Activated CD4-positive, CD25-positive, alpha-beta regulatory T cell treated with anti-CD3 and anti-CD28 coated beads, Interleukin-2, amount 50 U/mL, for 72 hours (primary cell): ENCODE measurements around the gene CYP2A7.
"Not testable (repeated sequence)": the region's sequence is repeated elsewhere in the genome, so short reads cannot be mapped to it uniquely, and the experiment has no call there.

ENCODE experiments used
- DNase-seq: peaks from one replicate; pipeline ENCODE4 v3.0.0; 2021

Gene CYP2A7

GRCh38 chr19:40896843-40897789 lies 15.1 kb upstream of the CYP2A7 start:
- not testable (repeated sequence) for DNase-seq

DNA sequence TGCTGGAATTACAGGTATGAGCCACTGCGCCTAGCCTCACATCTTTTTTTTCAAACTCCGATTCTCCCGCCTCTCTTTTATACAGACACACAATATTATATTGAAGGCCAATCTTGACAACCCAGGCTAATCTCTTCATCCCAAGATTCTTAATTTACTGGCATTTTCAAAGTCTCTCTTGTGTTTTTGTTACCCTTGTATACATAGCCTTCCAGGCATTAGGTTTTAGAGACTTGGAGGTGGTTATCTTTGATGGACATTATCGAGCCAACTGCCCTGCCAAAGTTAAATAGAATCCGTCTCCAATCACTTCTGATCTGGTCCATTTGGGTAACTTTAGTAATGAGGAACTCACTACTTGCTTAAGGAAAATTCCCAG lies 14.4 kb upstream of the CYP2A7 start:
- no peak for DNase-seq

DNA sequence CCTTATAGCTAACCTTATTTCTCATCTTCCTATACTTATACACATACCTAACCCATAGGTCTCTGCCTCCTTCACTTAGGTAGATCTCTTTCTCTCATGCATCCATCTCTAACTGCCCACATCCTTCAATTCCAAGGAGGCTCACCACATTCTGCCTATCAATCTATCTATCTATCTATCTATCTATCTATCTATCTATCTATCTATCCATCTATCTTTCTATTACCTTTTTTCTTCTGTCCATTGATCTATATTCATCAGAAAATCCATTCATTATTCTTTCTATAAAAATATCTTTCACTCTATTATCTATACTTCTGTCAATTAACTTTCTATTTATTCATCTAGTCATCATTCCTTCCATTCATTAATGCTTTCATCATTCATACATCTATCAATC lies 11.1 kb upstream of the CYP2A7 start:
- no peak for DNase-seq

DNA sequence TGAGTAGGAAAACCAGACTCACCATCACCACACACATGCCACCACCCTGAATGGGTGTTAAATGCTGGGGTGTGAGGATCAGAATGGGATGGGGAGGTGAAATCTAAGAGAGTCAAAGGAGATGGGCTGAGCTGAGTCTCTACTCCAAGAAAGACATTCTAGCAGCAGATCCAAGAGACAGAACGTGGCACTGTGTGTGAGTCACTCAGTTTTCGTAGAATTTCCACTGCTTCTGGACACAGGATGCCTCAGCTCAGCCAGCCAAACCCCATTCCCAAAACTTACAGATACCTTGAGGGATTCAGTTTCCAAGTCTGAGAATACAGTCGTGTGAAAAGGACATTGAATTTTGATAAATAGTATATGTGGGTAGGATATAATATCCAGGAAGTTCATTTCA lies 7.3 kb upstream of the CYP2A7 start:
- DNase-seq: no peak

- no peak for DNase-seq
Measured at GRCh38 chr19:40888191-40888590, 6.2 kb upstream of the CYP2A7 start.

- not testable (repeated sequence) for DNase-seq
Measured at GRCh38 chr19:40884187-40884931, 2.3 kb upstream of the CYP2A7 start.

- DNase-seq: not testable (repeated sequence)
Measured at GRCh38 chr19:40879349-40879748, 2.7 kb downstream of the CYP2A7 start.

DNA sequence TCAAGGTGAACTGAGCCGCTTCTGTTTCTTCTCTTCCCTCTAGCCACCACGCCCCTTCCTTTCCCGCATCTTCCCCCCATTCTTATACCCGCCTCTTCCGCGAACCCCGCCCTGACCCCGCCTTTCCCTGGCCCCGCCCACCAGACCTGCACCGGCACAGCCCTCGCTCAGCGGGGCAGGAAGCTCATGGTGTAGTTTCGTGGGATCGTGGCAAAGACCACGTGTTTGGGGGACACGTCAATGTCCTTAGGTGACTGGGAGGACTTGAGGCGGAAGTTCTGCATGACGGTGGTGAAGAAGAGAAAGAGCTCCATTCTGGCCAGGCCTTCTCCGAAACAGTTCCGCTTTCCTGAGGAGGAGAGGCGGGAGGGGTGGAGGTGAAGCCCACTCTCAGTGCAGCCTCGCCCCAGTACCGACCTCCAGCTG lies 6.5 kb downstream of the CYP2A7 start:
- DNase-seq: peak; percentile 91

- DNase-seq: not testable (repeated sequence)
Measured at GRCh38 chr19:40874874-40875273, 7.2 kb downstream of the CYP2A7 start.

- not testable (repeated sequence) for DNase-seq
Measured at GRCh38 chr19:40873873-40874272, 8.2 kb downstream of the CYP2A7 start.

- DNase-seq: no peak
Measured at GRCh38 chr19:40872209-40872608, 9.8 kb downstream of the CYP2A7 start.

DNA sequence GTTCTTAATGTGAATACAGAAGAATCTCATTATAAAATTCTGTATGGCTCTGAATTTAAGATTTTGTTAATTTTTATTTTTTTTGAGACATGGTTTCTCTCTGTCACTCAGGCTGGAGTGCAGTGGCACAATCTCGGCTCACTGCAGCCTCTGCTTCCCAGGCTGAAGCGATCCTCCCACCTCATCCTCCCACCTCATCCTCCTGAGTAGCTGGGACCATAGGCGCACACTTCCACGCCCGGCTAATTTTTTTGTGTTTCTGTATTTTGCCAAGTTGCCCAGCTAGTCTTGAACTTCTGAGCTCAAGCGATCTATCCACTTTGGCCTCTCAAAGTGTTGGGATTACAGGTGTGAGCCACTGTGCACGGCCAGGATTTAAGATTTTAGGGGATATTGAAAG lies 14.3 kb downstream of the CYP2A7 start:
- DNase-seq: no peak

GRCh38 chr19:40864739-40865496 lies 17.1 kb downstream of the CYP2A7 start:
- DNase-seq: not testable (repeated sequence)

DNA sequence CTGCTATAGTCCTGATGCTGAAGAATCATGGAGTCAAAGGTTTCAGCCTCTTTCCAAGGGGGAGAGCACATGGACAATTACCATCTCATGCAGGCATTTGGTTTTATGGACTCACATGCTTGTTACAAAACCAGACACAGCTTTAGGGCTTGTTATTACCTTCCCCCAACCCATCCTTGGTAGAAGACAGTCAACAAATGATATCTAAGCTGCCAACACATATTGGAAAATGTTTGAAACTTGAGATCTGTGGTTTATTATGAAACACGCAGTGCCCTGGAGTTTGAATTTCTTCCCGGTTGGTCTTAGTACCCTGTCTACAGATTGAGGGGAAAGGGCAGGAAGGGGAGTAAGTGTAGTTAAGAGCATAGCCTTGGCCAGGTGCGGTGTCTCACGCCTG lies 19.2 kb downstream of the CYP2A7 start:
- DNase-seq: no peak

GRCh38 chr19:40862333-40862732 lies 19.7 kb downstream of the CYP2A7 start:
- no peak for DNase-seq

- DNase-seq: no peak
Measured at GRCh38 chr19:40858109-40858508, 23.9 kb downstream of the CYP2A7 start.

DNA sequence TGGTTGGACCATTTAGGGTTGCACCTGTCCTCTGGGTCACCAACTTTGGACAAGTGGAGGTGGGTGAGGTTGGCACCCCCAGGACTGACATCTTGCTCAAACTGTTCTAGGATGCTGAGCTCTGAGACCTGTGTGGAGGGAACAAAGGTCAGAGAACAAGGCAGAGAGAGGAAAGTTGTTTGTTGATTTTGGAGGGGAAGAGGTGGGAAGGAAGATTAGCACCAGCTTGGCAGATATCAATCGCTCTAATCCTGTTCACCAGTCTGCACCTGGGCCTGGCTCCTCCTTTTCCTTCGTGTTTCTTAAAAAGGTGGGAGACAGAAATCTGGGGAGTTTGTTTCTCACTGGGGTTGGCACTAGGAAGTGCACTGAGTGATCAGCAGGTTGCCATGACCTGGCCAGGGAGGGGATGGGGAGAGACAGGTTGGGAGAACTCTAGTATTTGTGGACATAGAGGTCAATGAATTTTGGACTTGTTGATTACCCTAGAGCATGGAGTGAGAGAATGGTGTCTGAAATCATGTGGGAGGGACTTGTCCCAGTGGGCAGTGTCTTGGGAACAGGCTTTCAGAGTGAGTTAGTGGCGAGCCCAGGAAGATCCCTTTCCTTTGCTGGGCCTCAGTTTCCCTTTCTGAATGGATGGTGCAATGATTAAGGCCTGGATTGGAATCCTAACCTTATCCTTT lies 29.4 kb downstream of the CYP2A7 start:
- not testable (repeated sequence) for DNase-seq

GRCh38 chr19:40850277-40850676 lies 31.8 kb downstream of the CYP2A7 start, which contains the start of gene CYP2A6:
CYP2A6 (minus strand) TSS chr19:40850447; CDS start chr19:40850426, 21 bp downstream.
- not testable (repeated sequence) for DNase-seq

DNA sequence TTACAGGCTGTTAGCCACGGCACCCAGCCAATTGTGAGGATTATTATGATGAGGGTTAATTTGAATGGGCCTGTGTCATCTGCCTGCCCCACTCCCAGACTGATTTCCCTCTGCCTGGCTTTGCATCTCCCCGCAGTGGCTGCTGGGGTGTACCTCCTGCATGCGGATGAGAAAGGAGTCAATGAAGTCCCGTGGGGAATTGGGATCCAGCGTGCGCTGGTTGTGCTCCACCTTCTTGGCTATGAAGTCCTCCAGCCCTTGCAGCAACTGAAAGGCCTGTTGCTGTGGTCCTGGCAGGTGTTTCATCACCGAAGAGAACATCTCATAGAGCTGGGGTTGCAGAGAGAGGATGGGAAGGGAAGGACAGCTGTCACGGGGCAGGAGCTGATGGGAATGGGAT lies 35.3 kb downstream of the CYP2A7 start:
- not testable (repeated sequence) for DNase-seq

DNA sequence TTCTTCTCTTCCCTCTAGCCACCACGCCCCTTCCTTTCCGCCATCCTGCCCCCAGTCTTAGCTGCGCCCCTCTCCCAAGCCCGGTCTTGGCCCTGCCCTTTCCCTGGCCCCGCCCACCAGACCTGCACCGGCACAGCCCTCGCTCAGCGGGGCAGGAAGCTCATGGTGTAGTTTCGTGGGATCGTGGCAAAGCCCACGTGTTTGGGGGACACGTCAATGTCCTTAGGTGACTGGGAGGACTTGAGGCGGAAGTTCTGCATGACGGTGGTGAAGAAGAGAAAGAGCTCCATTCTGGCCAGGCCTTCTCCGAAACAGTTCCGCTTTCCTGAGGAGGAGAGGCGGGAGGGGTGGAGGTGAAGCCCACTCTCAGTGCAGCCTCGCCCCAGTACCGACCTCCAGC lies 38.4 kb downstream of the CYP2A7 start:
- peak; percentile 68 for DNase-seq

GRCh38 chr19:40842997-40843652 lies 38.9 kb downstream of the CYP2A7 start:
- DNase-seq: not testable (repeated sequence)

GRCh38 chr19:40842012-40842411 lies 40.0 kb downstream of the CYP2A7 start:
- DNase-seq: not testable (repeated sequence)
